H9 (cell line): ENCODE measurements around the gene TCP10L. TPM values are rescaled to one million over a fixed set of nuclear protein-coding genes. Genes with fewer than 3 reads are reported as not detected.
"Not testable (repeated sequence)": the region's sequence is repeated elsewhere in the genome, so short reads cannot be mapped to it uniquely, and the experiment has no call there.

ENCODE experiments used
- DNase-seq: peaks from one replicate; pipeline ENCODE4 v3.0.0-alpha.2; 2017
- H2AFZ ChIP-seq: one replicate; pipeline ENCODE4 v1.6.1; 2013; ENCODE audit warnings: mild to moderate bottlenecking, low read length, control low read depth, moderate library complexity
- H2AK5ac ChIP-seq: 2 replicates; pipeline ENCODE4 v1.6.1; 2013; ENCODE audit warnings: low read length, control low read depth, mixed read lengths; ENCODE audit not compliant: insufficient read length
- H2BK120ac ChIP-seq: one replicate; pipeline ENCODE4 v1.6.1; 2013; ENCODE audit warnings: low read depth, mild to moderate bottlenecking, low read length, control low read depth, inconsistent platforms; ENCODE audit not compliant: poor library complexity, severe bottlenecking
- H2BK12ac ChIP-seq: 2 replicates; pipeline ENCODE4 v1.6.1; 2013; ENCODE audit warnings: low read length, control low read depth, mixed read lengths, low read depth; ENCODE audit not compliant: insufficient read length
- H2BK15ac ChIP-seq: 2 replicates; pipeline ENCODE4 v1.6.1; 2013; ENCODE audit warnings: low read depth, low read length, control low read depth
- H2BK20ac ChIP-seq: one replicate; pipeline ENCODE4 v1.6.1; 2013; ENCODE audit warnings: low read depth, mild to moderate bottlenecking, low read length, control low read depth, inconsistent platforms; ENCODE audit not compliant: poor library complexity, severe bottlenecking
- H2BK5ac ChIP-seq: 2 replicates; pipeline ENCODE4 v1.6.1; 2013; ENCODE audit warnings: low read length, control low read depth, mixed read lengths; ENCODE audit not compliant: insufficient read length
- H3K14ac ChIP-seq: 2 replicates; pipeline ENCODE4 v1.6.1; 2013; ENCODE audit warnings: low read length, control low read depth; ENCODE audit not compliant: insufficient read depth
- H3K18ac ChIP-seq: 2 replicates; pipeline ENCODE4 v1.6.1; 2013; ENCODE audit warnings: low read depth, mild to moderate bottlenecking, mixed read lengths, low read length, control low read depth; ENCODE audit not compliant: insufficient read length
- H3K23ac ChIP-seq: 2 replicates; pipeline ENCODE4 v1.6.1; 2013; ENCODE audit warnings: low read length, control low read depth, mixed read lengths, low read depth; ENCODE audit not compliant: insufficient read length
- H3K23me2 ChIP-seq: 2 replicates; pipeline ENCODE4 v1.6.1; 2013; ENCODE audit warnings: low read depth, mild to moderate bottlenecking, mixed read lengths, low read length, control low read depth; ENCODE audit not compliant: insufficient read length, poor library complexity, severe bottlenecking
- H3K27ac ChIP-seq: 2 replicates; pipeline ENCODE4 v1.5.1; 2013; ENCODE audit warnings: low read length, control low read depth, mixed read lengths, low read depth; ENCODE audit not compliant: insufficient read length
- H3K27me3 ChIP-seq: 2 replicates; pipeline ENCODE4 v1.6.1; 2013; ENCODE audit warnings: low read length, control low read depth, inconsistent platforms; ENCODE audit not compliant: insufficient read depth
- H3K4ac ChIP-seq: 2 replicates; pipeline ENCODE4 v1.6.1; 2013; ENCODE audit warnings: low read depth, mild to moderate bottlenecking, control low read depth, inconsistent platforms, low read length, moderate library complexity
- H3K4me1 ChIP-seq: 2 replicates; pipeline ENCODE4 v1.6.1; 2013; ENCODE audit warnings: low read length, control low read depth, inconsistent platforms; ENCODE audit not compliant: insufficient read depth
- H3K4me2 ChIP-seq: 2 replicates; pipeline ENCODE4 v1.6.1; 2013; ENCODE audit warnings: low read length, control low read depth, mixed read lengths; ENCODE audit not compliant: insufficient read length, insufficient read depth
- H3K56ac ChIP-seq: 2 replicates; pipeline ENCODE4 v1.6.1; 2013; ENCODE audit warnings: low read depth, mild to moderate bottlenecking, mixed read lengths, low read length, control low read depth; ENCODE audit not compliant: insufficient read length
- H3K79me1 ChIP-seq: 2 replicates; pipeline ENCODE4 v1.6.1; 2013; ENCODE audit warnings: low read depth, mild to moderate bottlenecking, moderate library complexity, low read length, control low read depth, inconsistent platforms; ENCODE audit not compliant: insufficient read depth, poor library complexity, severe bottlenecking
- H3K79me2 ChIP-seq: 2 replicates; pipeline ENCODE4 v1.6.1; 2013; ENCODE audit warnings: low read length, control low read depth, inconsistent platforms; ENCODE audit not compliant: insufficient read depth
- H3K9ac ChIP-seq: 2 replicates; pipeline ENCODE4 v1.6.1; 2013; ENCODE audit warnings: low read length, control low read depth, mixed read lengths; ENCODE audit not compliant: insufficient read length; ENCODE audit errors: extremely low read depth
- H3K9me3 ChIP-seq: one replicate; pipeline ENCODE4 v1.6.1; 2013; ENCODE audit warnings: low read depth, low read length, inconsistent platforms; ENCODE audit not compliant: control insufficient read depth
- H3T11ph ChIP-seq: one replicate; pipeline ENCODE4 v1.6.1; 2013; ENCODE audit warnings: mild to moderate bottlenecking, low read length, control low read depth, inconsistent platforms
- H4K20me1 ChIP-seq: one replicate; pipeline ENCODE4 v1.6.1; 2013; ENCODE audit not compliant: control insufficient read depth, insufficient read length, insufficient read depth
- H4K5ac ChIP-seq: 2 replicates; pipeline ENCODE4 v1.6.1; 2013; ENCODE audit warnings: low read depth, mild to moderate bottlenecking, mixed read lengths, low read length, control low read depth; ENCODE audit not compliant: insufficient read length
- H4K8ac ChIP-seq: replicated peaks from 2 replicates; pipeline ENCODE4 v1.6.1; 2013; ENCODE audit warnings: low read length, control low read depth, mixed read lengths, low read depth; ENCODE audit not compliant: insufficient read length
- H4K91ac ChIP-seq: 2 replicates; pipeline ENCODE4 v1.6.1; 2013; ENCODE audit warnings: low read depth, mild to moderate bottlenecking, moderate library complexity, mixed read lengths, low read length, control low read depth; ENCODE audit not compliant: insufficient read length
- H3K27ac Mint-ChIP-seq, 3 experiments: 2 replicates in 2 of 3; 3 replicates in 1 of 3; pipeline ENCODE4 v1.8.0; 2020 to 2021; ENCODE audit warnings: mixed read lengths in 3 of 3, mild to moderate bottlenecking in 1 of 3, moderate library complexity in 1 of 3
- H3K27me3 Mint-ChIP-seq: 2 replicates; pipeline ENCODE4 v1.8.0; 2021; ENCODE audit warnings: low read depth, mild to moderate bottlenecking, moderate library complexity, mixed read lengths
- H3K36me3 Mint-ChIP-seq, 3 experiments: 2 replicates in 2 of 3; 3 replicates in 1 of 3; pipeline ENCODE4 v1.8.0; 2020 to 2021; ENCODE audit warnings: low read depth in 3 of 3, mixed read lengths in 3 of 3; ENCODE audit not compliant: insufficient read depth in 1 of 3
- H3K4me1 Mint-ChIP-seq, 2 experiments: 2 replicates each; pipeline ENCODE4 v1.8.0; 2020; ENCODE audit warnings: mixed read lengths in 2 of 2
- H3K4me3 Mint-ChIP-seq, 2 experiments: 2 replicates in 1 of 2; 3 replicates in 1 of 2; pipeline ENCODE4 v1.8.0; 2020 to 2021; ENCODE audit warnings: mild to moderate bottlenecking in 2 of 2, mixed read lengths in 2 of 2, moderate library complexity in 1 of 2
- H3K9me3 Mint-ChIP-seq, 2 experiments: 2 replicates in 1 of 2; 3 replicates in 1 of 2; pipeline ENCODE4 v1.8.0; 2020; ENCODE audit warnings: mild to moderate bottlenecking in 2 of 2, mixed read lengths in 2 of 2, moderate library complexity in 1 of 2
- WGBS: extraction: QIAGEN DNeasy Blood & Tissue Kit; methylation state at CpG from one replicate; pipeline ENCODE4 v1.1.7; 2013; ENCODE audit warnings: missing lambda C conversion rate, low lambda C conversion rate, mixed read lengths; ENCODE audit not compliant: insufficient read length; ENCODE audit errors: extremely low coverage; 5-methylcytosine and 5-hydroxymethylcytosine counted together
- total RNA-seq: library from RNA; stranded (reverse); gene quantifications from 2 replicates; pipeline ENCODE4 v1.2.1, GENCODE V29; 2021
- TF ChIP-seq, protein P1 (sequence below): fragments of 200-600 bp; sonication (generic); conservative IDR thresholded peaks from 3 replicates; pipeline ENCODE4 v1.8.0; 2021; ENCODE audit warnings: antibody characterized with exemption, mild to moderate bottlenecking

Gene TCP10L
- total RNA-seq, 1 experiment from 2014 or later = 5.1 TPM

GRCh38 chr21:32562426-32562825 is 22.9 kb downstream of the TCP10L start:
- H3K14ac ChIP-seq = no peak overlapping the region
- H3K27me3 Mint-ChIP-seq = peaks cover 5% of the 10 kb centered on the region; the same call in 1 of the 2 replicates
- H3K4ac ChIP-seq = no peak overlapping the region
- no peak overlapping the region for H4K91ac ChIP-seq
- TF ChIP-seq, protein P1, sequence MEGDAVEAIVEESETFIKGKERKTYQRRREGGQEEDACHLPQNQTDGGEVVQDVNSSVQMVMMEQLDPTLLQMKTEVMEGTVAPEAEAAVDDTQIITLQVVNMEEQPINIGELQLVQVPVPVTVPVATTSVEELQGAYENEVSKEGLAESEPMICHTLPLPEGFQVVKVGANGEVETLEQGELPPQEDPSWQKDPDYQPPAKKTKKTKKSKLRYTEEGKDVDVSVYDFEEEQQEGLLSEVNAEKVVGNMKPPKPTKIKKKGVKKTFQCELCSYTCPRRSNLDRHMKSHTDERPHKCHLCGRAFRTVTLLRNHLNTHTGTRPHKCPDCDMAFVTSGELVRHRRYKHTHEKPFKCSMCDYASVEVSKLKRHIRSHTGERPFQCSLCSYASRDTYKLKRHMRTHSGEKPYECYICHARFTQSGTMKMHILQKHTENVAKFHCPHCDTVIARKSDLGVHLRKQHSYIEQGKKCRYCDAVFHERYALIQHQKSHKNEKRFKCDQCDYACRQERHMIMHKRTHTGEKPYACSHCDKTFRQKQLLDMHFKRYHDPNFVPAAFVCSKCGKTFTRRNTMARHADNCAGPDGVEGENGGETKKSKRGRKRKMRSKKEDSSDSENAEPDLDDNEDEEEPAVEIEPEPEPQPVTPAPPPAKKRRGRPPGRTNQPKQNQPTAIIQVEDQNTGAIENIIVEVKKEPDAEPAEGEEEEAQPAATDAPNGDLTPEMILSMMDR = peak; percentile 63
- no peak overlapping the region for H2BK20ac ChIP-seq
- peaks cover 44 to 55% of the 10 kb centered on the region in 2 experiments for H3K4me1 Mint-ChIP-seq
- H3K79me2 ChIP-seq = no peaks in the 10 kb centered on the region
- H2BK120ac ChIP-seq = no peak overlapping the region
- WGBS = no CpG with 5 or more reads among the region's 5 CpGs
- H3K56ac ChIP-seq = no peak overlapping the region
- H3K4me2 ChIP-seq = no peak overlapping the region
- no peak overlapping the region for H2BK15ac ChIP-seq
- H4K20me1 ChIP-seq = no peaks in the 10 kb centered on the region
- no peaks in the 10 kb centered on the region for H3K79me1 ChIP-seq
- no peak overlapping the region for H4K5ac ChIP-seq
- H2BK5ac ChIP-seq = no peak overlapping the region
- H3K27me3 ChIP-seq = no peaks in the 10 kb centered on the region
- H3K4me3 Mint-ChIP-seq = peak overlapping the region in 1 of 2 experiments; percentile 1; a peak in 1 of 5 replicates
- H3K4me1 ChIP-seq = peaks cover 2% of the 10 kb centered on the region; the same call in 1 of the 2 replicates
- no peak overlapping the region for H2BK12ac ChIP-seq
- no peak overlapping the region for H3K18ac ChIP-seq
- no peak overlapping the region for H2AK5ac ChIP-seq
- peaks cover 26 to 28% of the 10 kb centered on the region in 2 experiments for H3K9me3 Mint-ChIP-seq
- H3T11ph ChIP-seq = no peak overlapping the region
- peaks cover 24 to 34% (median 28%) of the 10 kb centered on the region in 3 experiments for H3K36me3 Mint-ChIP-seq
- H3K27ac ChIP-seq = no peak overlapping the region
- peak; percentile 62 for DNase-seq
- H4K8ac ChIP-seq = no peak overlapping the region
- no peaks in the 10 kb centered on the region for H3K9me3 ChIP-seq
- no peak overlapping the region for H2AFZ ChIP-seq
- H3K9ac ChIP-seq = no peak overlapping the region
- H3K23me2 ChIP-seq = no peaks in the 10 kb centered on the region
- no peak overlapping the region for H3K23ac ChIP-seq
- H3K27ac Mint-ChIP-seq = peak overlapping the region; percentile 86 to 95 (median 93)

GRCh38 chr21:32561476-32561875 is 23.8 kb downstream of the TCP10L start:
- H4K91ac ChIP-seq, H2BK5ac ChIP-seq, H2AFZ ChIP-seq, H2AK5ac ChIP-seq, H3K23me2 ChIP-seq, H3K27me3 Mint-ChIP-seq, H3K4ac ChIP-seq, H2BK20ac ChIP-seq, H3K14ac ChIP-seq, H3K23ac ChIP-seq, H3K79me1 ChIP-seq, H4K5ac ChIP-seq, H4K8ac ChIP-seq, DNase-seq, H3K79me2 ChIP-seq, H4K20me1 ChIP-seq, H3K18ac ChIP-seq, H3K9me3 ChIP-seq, H3K9ac ChIP-seq, H2BK12ac ChIP-seq, H2BK120ac ChIP-seq, H3K4me1 ChIP-seq, H3K56ac ChIP-seq, H3K27me3 ChIP-seq, H3T11ph ChIP-seq, H2BK15ac ChIP-seq: not testable (repeated sequence)
- Histone ChIP-seq H3K4me2 (peak overlapping the region; percentile 51), H3K27ac (peak overlapping the region; percentile 56)
- Mint-ChIP-seq H3K27ac (peak overlapping the region; percentile 91 to 95 (median 93)), H3K4me3 (peak overlapping the region; percentile 1 to 71), H3K36me3 (peaks cover 21 to 28% (median 22%) of the 10 kb centered on the region in 3 experiments), H3K4me1 (peaks cover 44 to 53% of the 10 kb centered on the region in 2 experiments), H3K9me3 (peaks cover 24 to 26% of the 10 kb centered on the region in 2 experiments)
- no CpG with 5 or more reads among the region's 1 CpG for WGBS
